HEK293 (cell line): ENCODE results near the gene CCT6B.
A peak's percentile ranks its signal among the peaks of the same experiment; 100 is the strongest.

ENCODE experiments used
- CTCF ChIA-PET: fragments of 350-600 bp; formaldehyde crosslinking; extraction: SDS; loops from one replicate; lab custom pipeline; 2021; ENCODE audit warnings: antibody characterized with exemption; lab: Yijun Ruan, JAX
- POLR2A ChIA-PET: fragments of 300-600 bp; formaldehyde crosslinking; extraction: SDS; loops from one replicate; lab custom pipeline; 2020; ENCODE audit warnings: antibody characterized with exemption, inconsistent platforms; lab: Yijun Ruan, JAX
- H3K27ac ChIP-seq: fragments of 200-500 bp; sonication (Bioruptor generic); 2 replicates; pipeline ENCODE4 v1.5.1; 2014; ENCODE audit warnings: low read depth, low read length, control low read depth, inconsistent platforms; ENCODE audit errors: extremely low read depth
- H3K36me3 ChIP-seq, 2 experiments: fragments of 200-500 bp in 1 of 2; sonication (Bioruptor generic) in 1 of 2; 1 replicate in 1 of 2; 2 replicates in 1 of 2; pipeline ENCODE4 v1.5.1; 2014 to 2017; ENCODE audit warnings: inconsistent platforms in 2 of 2, low read length in 2 of 2; ENCODE audit not compliant: control insufficient read depth in 2 of 2, insufficient read depth in 1 of 2
- H3K4me1 ChIP-seq: fragments of 200-500 bp; sonication (Bioruptor generic); 2 replicates; pipeline ENCODE4 v1.5.1; 2014; ENCODE audit warnings: mild to moderate bottlenecking, low read length, inconsistent platforms; ENCODE audit not compliant: control insufficient read depth, insufficient read depth
- H3K4me3 ChIP-seq: 2 replicates; pipeline ENCODE4 v1.5.1; 2011; ENCODE audit warnings: low read depth, mild to moderate bottlenecking, control low read depth, low read length, moderate library complexity
- H3K9me3 ChIP-seq: fragments of 200-500 bp; sonication (Bioruptor generic); 2 replicates; pipeline ENCODE4 v1.5.1; 2014; ENCODE audit warnings: low read depth, low read length, inconsistent platforms; ENCODE audit not compliant: control insufficient read depth, insufficient read depth
- EGR2 ChIP-seq: fragments of 450-650 bp; formaldehyde crosslinking; IDR thresholded peaks from 2 replicates; pipeline ENCODE4 v1.5.1; 2016; ENCODE audit warnings: low read depth, missing biosample characterization, missing genetic modification characterization
- OSR2 ChIP-seq: fragments of 450-650 bp; formaldehyde crosslinking; IDR thresholded peaks from 2 replicates; pipeline ENCODE4 v1.5.1; 2016; ENCODE audit warnings: missing biosample characterization, missing genetic modification characterization
- SP2 ChIP-seq: fragments of 450-650 bp; formaldehyde crosslinking; IDR thresholded peaks from 2 replicates; pipeline ENCODE4 v1.5.1; 2016; ENCODE audit warnings: missing biosample characterization, missing genetic modification characterization
- ZBTB21 ChIP-seq: fragments of 450-650 bp; formaldehyde crosslinking; IDR thresholded peaks from 2 replicates; pipeline ENCODE4 v1.5.1; 2017; ENCODE audit warnings: missing biosample characterization, missing genetic modification characterization
- ZFHX2 ChIP-seq: fragments of 450-650 bp; formaldehyde crosslinking; conservative IDR thresholded peaks from 2 replicates; pipeline ENCODE4 v1.5.1; 2016; ENCODE audit warnings: missing biosample characterization, missing genetic modification characterization
- ZNF2 ChIP-seq: fragments of 450-650 bp; formaldehyde crosslinking; IDR thresholded peaks from 2 replicates; pipeline ENCODE4 v1.5.1; 2016; ENCODE audit warnings: missing biosample characterization, missing genetic modification characterization
- ZNF341 ChIP-seq: fragments of 450-650 bp; formaldehyde crosslinking; IDR thresholded peaks from 2 replicates; pipeline ENCODE4; 2016; ENCODE audit warnings: low read depth, missing biosample characterization, missing genetic modification characterization
- ZNF394 ChIP-seq: fragments of 450-650 bp; formaldehyde crosslinking; IDR thresholded peaks from 2 replicates; pipeline ENCODE4 v1.5.1; 2016; ENCODE audit warnings: missing biosample characterization, missing genetic modification characterization, mild to moderate bottlenecking, moderate library complexity, borderline replicate concordance
- ZNF473 ChIP-seq: fragments of 450-650 bp; formaldehyde crosslinking; IDR thresholded peaks from 2 replicates; pipeline ENCODE4 v1.5.1; 2017; ENCODE audit warnings: missing biosample characterization, missing genetic modification characterization
- ZNF510 ChIP-seq: fragments of 450-650 bp; formaldehyde crosslinking; IDR thresholded peaks from 2 replicates; pipeline ENCODE4 v1.5.1; 2018; ENCODE audit warnings: mild to moderate bottlenecking, missing genetic modification characterization, missing biosample characterization; ENCODE audit not compliant: insufficient replicate concordance
- ZNF555 ChIP-seq: fragments of 450-650 bp; formaldehyde crosslinking; conservative IDR thresholded peaks from 2 replicates; pipeline ENCODE4 v1.5.1; 2017; ENCODE audit warnings: missing biosample characterization, mild to moderate bottlenecking, missing genetic modification characterization, inconsistent platforms
- ZNF561 ChIP-seq: fragments of 450-650 bp; IDR thresholded peaks from 2 replicates; pipeline ENCODE4 v1.5.1; 2018; ENCODE audit warnings: missing biosample characterization, missing genetic modification characterization, borderline replicate concordance
- ZNF670 ChIP-seq: fragments of 450-650 bp; formaldehyde crosslinking; IDR thresholded peaks from 2 replicates; pipeline ENCODE4 v1.5.1; 2016; ENCODE audit warnings: missing biosample characterization, missing genetic modification characterization, low read depth
- ZNF76 ChIP-seq: fragments of 450-650 bp; formaldehyde crosslinking; IDR thresholded peaks from 2 replicates; pipeline ENCODE4; 2016; ENCODE audit warnings: low read depth, missing biosample characterization, missing genetic modification characterization, borderline replicate concordance
- ZNF785 ChIP-seq: fragments of 450-650 bp; formaldehyde crosslinking; IDR thresholded peaks from 2 replicates; pipeline ENCODE4 v1.5.1; 2016; ENCODE audit warnings: missing biosample characterization, missing genetic modification characterization
- TF ChIP-seq, protein P1 (sequence below): fragments of 450-650 bp; formaldehyde crosslinking; IDR thresholded peaks from 2 replicates; pipeline ENCODE4 v1.5.1; 2016; ENCODE audit warnings: missing biosample characterization, missing genetic modification characterization
- TF ChIP-seq, protein P2 (sequence below): fragments of 450-650 bp; formaldehyde crosslinking; IDR thresholded peaks from 2 replicates; pipeline ENCODE4 v1.5.1; 2016; ENCODE audit warnings: missing biosample characterization, missing genetic modification characterization
- TF ChIP-seq, protein P3 (sequence below): fragments of 450-650 bp; formaldehyde crosslinking; IDR thresholded peaks from 2 replicates; pipeline ENCODE4 v1.5.1; 2016; ENCODE audit warnings: missing biosample characterization, missing genetic modification characterization
- TF ChIP-seq, protein P4 (sequence below): fragments of 450-650 bp; formaldehyde crosslinking; IDR thresholded peaks from 2 replicates; pipeline ENCODE4 v1.5.1; 2016; ENCODE audit warnings: missing biosample characterization, missing genetic modification characterization, borderline replicate concordance
- TF ChIP-seq, protein P5 (sequence below): fragments of 450-650 bp; formaldehyde crosslinking; IDR thresholded peaks from 2 replicates; pipeline ENCODE4 v1.5.1; 2016; ENCODE audit warnings: missing biosample characterization, missing genetic modification characterization
- TF ChIP-seq, protein P6 (sequence below): fragments of 450-650 bp; formaldehyde crosslinking; IDR thresholded peaks from 2 replicates; pipeline ENCODE4 v1.5.1; 2017; ENCODE audit warnings: missing biosample characterization, missing genetic modification characterization

CCT6B gene, protein sequence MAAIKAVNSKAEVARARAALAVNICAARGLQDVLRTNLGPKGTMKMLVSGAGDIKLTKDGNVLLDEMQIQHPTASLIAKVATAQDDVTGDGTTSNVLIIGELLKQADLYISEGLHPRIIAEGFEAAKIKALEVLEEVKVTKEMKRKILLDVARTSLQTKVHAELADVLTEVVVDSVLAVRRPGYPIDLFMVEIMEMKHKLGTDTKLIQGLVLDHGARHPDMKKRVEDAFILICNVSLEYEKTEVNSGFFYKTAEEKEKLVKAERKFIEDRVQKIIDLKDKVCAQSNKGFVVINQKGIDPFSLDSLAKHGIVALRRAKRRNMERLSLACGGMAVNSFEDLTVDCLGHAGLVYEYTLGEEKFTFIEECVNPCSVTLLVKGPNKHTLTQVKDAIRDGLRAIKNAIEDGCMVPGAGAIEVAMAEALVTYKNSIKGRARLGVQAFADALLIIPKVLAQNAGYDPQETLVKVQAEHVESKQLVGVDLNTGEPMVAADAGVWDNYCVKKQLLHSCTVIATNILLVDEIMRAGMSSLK

DNA sequence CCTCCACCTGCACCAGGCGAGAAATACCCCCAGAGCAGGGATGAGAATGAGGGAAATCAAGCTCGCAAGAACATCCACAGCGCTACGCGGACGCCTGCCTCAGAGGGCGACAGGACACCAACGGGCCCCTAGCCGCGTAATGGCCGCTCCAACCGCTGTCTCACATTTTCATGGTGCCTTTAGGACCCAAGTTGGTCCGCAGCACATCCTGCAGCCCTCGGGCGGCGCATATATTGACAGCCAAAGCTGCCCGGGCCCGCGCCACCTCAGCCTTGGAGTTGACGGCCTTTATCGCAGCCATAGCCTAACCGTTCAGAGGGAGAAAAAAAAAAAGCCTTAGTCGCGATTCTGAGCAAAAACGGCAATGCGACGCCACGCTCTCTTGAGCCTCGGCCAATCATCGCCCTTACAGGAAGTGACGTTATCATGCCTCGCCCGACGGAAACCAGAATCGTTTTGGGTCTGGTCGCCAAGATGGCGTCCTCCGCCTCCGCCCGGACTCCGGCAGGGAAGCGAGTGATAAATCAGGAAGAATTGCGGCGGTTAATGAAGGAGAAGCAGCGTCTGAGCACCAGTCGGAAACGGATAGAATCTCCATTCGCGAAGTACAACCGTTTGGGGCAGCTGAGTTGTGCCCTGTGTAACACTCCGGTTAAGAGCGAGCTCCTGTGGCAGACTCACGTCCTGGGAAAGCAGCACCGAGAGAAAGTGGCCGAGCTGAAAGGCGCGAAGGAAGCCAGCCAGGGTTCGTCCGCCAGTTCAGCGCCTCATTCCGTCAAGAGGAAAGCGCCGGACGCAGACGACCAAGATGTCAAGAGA is at the start of gene CCT6B, which contains the start of gene ZNF830:
CCT6B (minus strand) TSS at position 368 of the 819 bp plus-strand sequence; CDS start at position 301, 67 bp downstream.
ZNF830 (plus strand) TSS at position 448 of the 819 bp plus-strand sequence; CDS start at position 475, 27 bp downstream.
- H3K36me3 ChIP-seq = peaks cover 23 to 34% of the 10 kb centered on the region in 2 experiments
- POLR2A ChIA-PET = interaction anchor here (0.7 to 1.4 kb wide), 5 partner anchors 13 to 618 kb away, joined by 3 to 6 read pairs (median 5); no protein-coding TSS in a partner anchor
- peak within 1 kb of the TSS; percentile 82 for H3K27ac ChIP-seq
- CTCF ChIA-PET = interaction anchor here (0.6 kb wide), 2 partner anchors 115 to 299 kb away, joined by 3 read pairs; no protein-coding TSS in a partner anchor
- no peaks in the 10 kb centered on the region for H3K9me3 ChIP-seq
- H3K4me3 ChIP-seq = peak within 1 kb of the TSS; percentile 84
- peaks cover 8% of the 10 kb centered on the region; the same call in 1 of the 2 replicates for H3K4me1 ChIP-seq
- TF ChIP-seq ZNF76 (no peak; the same call in 1 of the 2 replicates), OSR2 (no peak), ZNF341 (tag by site-specific recombination) (0 out of 2 replicates have a peak, but pooled peaks have one; percentile 10), ZNF2 (tag by site-specific recombination) (peak; percentile 75), ZNF510 (tag by site-specific recombination) (no peak), ZNF785 (tag by site-specific recombination) (no peak), EGR2 (peak; percentile 58), ZNF473 (tag by site-specific recombination) (no peak), ZBTB21 (peak; percentile 82), ZNF555 (tag by site-specific recombination) (no peak), ZFHX2 (tag by site-specific recombination) (peak; percentile 76), ZNF394 (tag by site-specific recombination) (peak; percentile 21; the same call in 1 of the 2 replicates), ZNF670 (tag by site-specific recombination) (no peak), SP2 (tag by site-specific recombination) (peak; percentile 77), ZNF561 (tag by site-specific recombination) (peak; percentile 32; the same call in 1 of the 2 replicates)
- TF ChIP-seq, protein P1, sequence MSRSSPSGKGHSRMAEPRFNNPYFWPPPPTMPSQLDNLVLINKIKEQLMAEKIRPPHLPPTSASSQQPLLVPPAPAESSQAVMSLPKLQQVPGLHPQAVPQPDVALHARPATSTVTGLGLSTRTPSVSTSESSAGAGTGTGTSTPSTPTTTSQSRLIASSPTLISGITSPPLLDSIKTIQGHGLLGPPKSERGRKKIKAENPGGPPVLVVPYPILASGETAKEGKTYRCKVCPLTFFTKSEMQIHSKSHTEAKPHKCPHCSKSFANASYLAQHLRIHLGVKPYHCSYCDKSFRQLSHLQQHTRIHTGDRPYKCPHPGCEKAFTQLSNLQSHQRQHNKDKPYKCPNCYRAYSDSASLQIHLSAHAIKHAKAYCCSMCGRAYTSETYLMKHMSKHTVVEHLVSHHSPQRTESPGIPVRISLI (tag by site-specific recombination) = peak; percentile 98
- TF ChIP-seq, protein P2, sequence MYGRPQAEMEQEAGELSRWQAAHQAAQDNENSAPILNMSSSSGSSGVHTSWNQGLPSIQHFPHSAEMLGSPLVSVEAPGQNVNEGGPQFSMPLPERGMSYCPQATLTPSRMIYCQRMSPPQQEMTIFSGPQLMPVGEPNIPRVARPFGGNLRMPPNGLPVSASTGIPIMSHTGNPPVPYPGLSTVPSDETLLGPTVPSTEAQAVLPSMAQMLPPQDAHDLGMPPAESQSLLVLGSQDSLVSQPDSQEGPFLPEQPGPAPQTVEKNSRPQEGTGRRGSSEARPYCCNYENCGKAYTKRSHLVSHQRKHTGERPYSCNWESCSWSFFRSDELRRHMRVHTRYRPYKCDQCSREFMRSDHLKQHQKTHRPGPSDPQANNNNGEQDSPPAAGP (tag by site-specific recombination) = peak; percentile 56
- TF ChIP-seq, protein P3, sequence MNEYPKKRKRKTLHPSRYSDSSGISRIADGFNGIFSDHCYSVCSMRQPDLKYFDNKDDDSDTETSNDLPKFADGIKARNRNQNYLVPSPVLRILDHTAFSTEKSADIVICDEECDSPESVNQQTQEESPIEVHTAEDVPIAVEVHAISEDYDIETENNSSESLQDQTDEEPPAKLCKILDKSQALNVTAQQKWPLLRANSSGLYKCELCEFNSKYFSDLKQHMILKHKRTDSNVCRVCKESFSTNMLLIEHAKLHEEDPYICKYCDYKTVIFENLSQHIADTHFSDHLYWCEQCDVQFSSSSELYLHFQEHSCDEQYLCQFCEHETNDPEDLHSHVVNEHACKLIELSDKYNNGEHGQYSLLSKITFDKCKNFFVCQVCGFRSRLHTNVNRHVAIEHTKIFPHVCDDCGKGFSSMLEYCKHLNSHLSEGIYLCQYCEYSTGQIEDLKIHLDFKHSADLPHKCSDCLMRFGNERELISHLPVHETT (tag by site-specific recombination) = peak; percentile 58; the same call in 1 of the 2 replicates
- TF ChIP-seq, protein P4, sequence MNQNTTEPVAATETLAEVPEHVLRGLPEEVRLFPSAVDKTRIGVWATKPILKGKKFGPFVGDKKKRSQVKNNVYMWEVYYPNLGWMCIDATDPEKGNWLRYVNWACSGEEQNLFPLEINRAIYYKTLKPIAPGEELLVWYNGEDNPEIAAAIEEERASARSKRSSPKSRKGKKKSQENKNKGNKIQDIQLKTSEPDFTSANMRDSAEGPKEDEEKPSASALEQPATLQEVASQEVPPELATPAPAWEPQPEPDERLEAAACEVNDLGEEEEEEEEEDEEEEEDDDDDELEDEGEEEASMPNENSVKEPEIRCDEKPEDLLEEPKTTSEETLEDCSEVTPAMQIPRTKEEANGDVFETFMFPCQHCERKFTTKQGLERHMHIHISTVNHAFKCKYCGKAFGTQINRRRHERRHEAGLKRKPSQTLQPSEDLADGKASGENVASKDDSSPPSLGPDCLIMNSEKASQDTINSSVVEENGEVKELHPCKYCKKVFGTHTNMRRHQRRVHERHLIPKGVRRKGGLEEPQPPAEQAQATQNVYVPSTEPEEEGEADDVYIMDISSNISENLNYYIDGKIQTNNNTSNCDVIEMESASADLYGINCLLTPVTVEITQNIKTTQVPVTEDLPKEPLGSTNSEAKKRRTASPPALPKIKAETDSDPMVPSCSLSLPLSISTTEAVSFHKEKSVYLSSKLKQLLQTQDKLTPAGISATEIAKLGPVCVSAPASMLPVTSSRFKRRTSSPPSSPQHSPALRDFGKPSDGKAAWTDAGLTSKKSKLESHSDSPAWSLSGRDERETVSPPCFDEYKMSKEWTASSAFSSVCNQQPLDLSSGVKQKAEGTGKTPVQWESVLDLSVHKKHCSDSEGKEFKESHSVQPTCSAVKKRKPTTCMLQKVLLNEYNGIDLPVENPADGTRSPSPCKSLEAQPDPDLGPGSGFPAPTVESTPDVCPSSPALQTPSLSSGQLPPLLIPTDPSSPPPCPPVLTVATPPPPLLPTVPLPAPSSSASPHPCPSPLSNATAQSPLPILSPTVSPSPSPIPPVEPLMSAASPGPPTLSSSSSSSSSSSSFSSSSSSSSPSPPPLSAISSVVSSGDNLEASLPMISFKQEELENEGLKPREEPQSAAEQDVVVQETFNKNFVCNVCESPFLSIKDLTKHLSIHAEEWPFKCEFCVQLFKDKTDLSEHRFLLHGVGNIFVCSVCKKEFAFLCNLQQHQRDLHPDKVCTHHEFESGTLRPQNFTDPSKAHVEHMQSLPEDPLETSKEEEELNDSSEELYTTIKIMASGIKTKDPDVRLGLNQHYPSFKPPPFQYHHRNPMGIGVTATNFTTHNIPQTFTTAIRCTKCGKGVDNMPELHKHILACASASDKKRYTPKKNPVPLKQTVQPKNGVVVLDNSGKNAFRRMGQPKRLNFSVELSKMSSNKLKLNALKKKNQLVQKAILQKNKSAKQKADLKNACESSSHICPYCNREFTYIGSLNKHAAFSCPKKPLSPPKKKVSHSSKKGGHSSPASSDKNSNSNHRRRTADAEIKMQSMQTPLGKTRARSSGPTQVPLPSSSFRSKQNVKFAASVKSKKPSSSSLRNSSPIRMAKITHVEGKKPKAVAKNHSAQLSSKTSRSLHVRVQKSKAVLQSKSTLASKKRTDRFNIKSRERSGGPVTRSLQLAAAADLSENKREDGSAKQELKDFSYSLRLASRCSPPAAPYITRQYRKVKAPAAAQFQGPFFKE (tag by site-specific recombination) = no peak
- TF ChIP-seq, protein P5, sequence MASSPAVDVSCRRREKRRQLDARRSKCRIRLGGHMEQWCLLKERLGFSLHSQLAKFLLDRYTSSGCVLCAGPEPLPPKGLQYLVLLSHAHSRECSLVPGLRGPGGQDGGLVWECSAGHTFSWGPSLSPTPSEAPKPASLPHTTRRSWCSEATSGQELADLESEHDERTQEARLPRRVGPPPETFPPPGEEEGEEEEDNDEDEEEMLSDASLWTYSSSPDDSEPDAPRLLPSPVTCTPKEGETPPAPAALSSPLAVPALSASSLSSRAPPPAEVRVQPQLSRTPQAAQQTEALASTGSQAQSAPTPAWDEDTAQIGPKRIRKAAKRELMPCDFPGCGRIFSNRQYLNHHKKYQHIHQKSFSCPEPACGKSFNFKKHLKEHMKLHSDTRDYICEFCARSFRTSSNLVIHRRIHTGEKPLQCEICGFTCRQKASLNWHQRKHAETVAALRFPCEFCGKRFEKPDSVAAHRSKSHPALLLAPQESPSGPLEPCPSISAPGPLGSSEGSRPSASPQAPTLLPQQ (tag by site-specific recombination) = peak; percentile 56; the same call in 1 of the 2 replicates
- TF ChIP-seq, protein P6, sequence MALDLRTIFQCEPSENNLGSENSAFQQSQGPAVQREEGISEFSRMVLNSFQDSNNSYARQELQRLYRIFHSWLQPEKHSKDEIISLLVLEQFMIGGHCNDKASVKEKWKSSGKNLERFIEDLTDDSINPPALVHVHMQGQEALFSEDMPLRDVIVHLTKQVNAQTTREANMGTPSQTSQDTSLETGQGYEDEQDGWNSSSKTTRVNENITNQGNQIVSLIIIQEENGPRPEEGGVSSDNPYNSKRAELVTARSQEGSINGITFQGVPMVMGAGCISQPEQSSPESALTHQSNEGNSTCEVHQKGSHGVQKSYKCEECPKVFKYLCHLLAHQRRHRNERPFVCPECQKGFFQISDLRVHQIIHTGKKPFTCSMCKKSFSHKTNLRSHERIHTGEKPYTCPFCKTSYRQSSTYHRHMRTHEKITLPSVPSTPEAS (tag by site-specific recombination) = no peak; the same call in 1 of the 2 replicates
